ENCODE data around the gene BTLA. TPM values are rescaled to one million over a fixed set of nuclear protein-coding genes. Genes with fewer than 3 reads are reported as not detected.
A peak's percentile ranks its signal among the peaks of the same experiment; 100 is the strongest.

Gene BTLA
- total RNA-seq, 5 donors from 2014 or later (not counting 1 experiment from before 2014, with no cell fraction given): 11.5 to 16.9 (median 15.2) TPM

- Histone ChIP-seq H3K27me3 (replicated peaks in 1 of 2; ENCODE audit: control insufficient read depth in 2 of 2, extremely low read depth in 1 of 2, insufficient read depth in 2 of 2, low read length in 1 of 2) (no peaks in the 10 kb centered on the region), H3K4me1 (ENCODE audit: control insufficient read depth in 1 of 2, extremely low read depth in 1 of 2, insufficient read depth in 2 of 2, low read length in 2 of 2) (peaks cover 0 to 4% of the 10 kb centered on the region in 2 experiments), H3K4me3 (ENCODE audit: control insufficient read depth in 1 of 2, extremely low read depth in 1 of 2, low read length in 1 of 2) (no peak overlapping the region), H3K9me3 (no peaks in the 10 kb centered on the region), H3K27ac (ENCODE audit: low read length) (no peak overlapping the region), H3K36me3 (ENCODE audit: control insufficient read depth in 2 of 2, extremely low read depth in 1 of 2, insufficient read depth in 1 of 2, low read length in 1 of 2) (no peaks in the 10 kb centered on the region)
- ATAC-seq (replicated peaks in 1 of 4): no peak
- CTCF ChIA-PET: interaction anchor here in 1 of 2 donors (0.6 to 0.9 kb wide), 3 partner anchors 18 to 203 kb away, joined by 3 to 6 read pairs (median 3); no protein-coding TSS in a partner anchor
- Mint-ChIP-seq H3K27ac (no peak overlapping the region), H3K36me3 (peaks cover 5% of the 10 kb centered on the region), H3K4me3 (no peak overlapping the region), H3K9me3 (peaks cover 0 to 6% (median 2%) of the 10 kb centered on the region in 3 donors), H3K27me3 (no peaks in the 10 kb centered on the region), H3K4me1 (peaks cover 18 to 27% (median 22%) of the 10 kb centered on the region in 3 donors)
- no CpG with 5 or more reads among the region's 2 CpGs for WGBS (ENCODE audit: insufficient coverage)
- POLR2A ChIA-PET: interaction anchor here in 1 of 2 donors (0.6 kb wide), 1 partner anchor 47 kb away, joined by 3 read pairs; no protein-coding TSS in a partner anchor
- no peak for DNase-seq
These were observed 9.0 kb upstream of the BTLA start for GRCh38 chr3:112508261-112508660.

GRCh38 chr3:112505907-112506306 lies 6.6 kb upstream of the BTLA start:
- ChIA-PET CTCF (interaction anchor here in 1 of 2 donors (0.6 kb wide), 1 partner anchor 10 kb away, joined by 3 read pairs; no protein-coding TSS in a partner anchor), POLR2A (interaction anchor here in 1 of 2 donors (0.5 kb wide), 1 partner anchor 180 kb away, joined by 4 read pairs; no protein-coding TSS in a partner anchor)
- Mint-ChIP-seq H3K36me3 (no peaks in the 10 kb centered on the region), H3K9me3 (no peaks in the 10 kb centered on the region), H3K4me3 (no peak overlapping the region), H3K27me3 (no peaks in the 10 kb centered on the region), H3K4me1 (peaks cover 21 to 31% (median 22%) of the 10 kb centered on the region in 3 donors), H3K27ac (no peak overlapping the region)
- DNase-seq (no peak), ATAC-seq (replicated peaks in 1 of 4) (no peak)
- Histone ChIP-seq H3K36me3 (ENCODE audit: control insufficient read depth in 2 of 2, extremely low read depth in 1 of 2, insufficient read depth in 1 of 2, low read length in 1 of 2) (no peaks in the 10 kb centered on the region), H3K9me3 (no peaks in the 10 kb centered on the region), H3K27ac (ENCODE audit: low read length) (no peak overlapping the region), H3K4me3 (ENCODE audit: control insufficient read depth in 1 of 2, extremely low read depth in 1 of 2, low read length in 1 of 2) (no peak overlapping the region), H3K27me3 (replicated peaks in 1 of 2; ENCODE audit: control insufficient read depth in 2 of 2, extremely low read depth in 1 of 2, insufficient read depth in 2 of 2, low read length in 1 of 2) (no peaks in the 10 kb centered on the region), H3K4me1 (ENCODE audit: control insufficient read depth in 1 of 2, extremely low read depth in 1 of 2, insufficient read depth in 2 of 2, low read length in 2 of 2) (peaks cover 0 to 4% of the 10 kb centered on the region in 2 experiments)
- WGBS (ENCODE audit: insufficient coverage): 29% methylated on average over 1 of the region's 2 CpGs

- Histone ChIP-seq H3K27me3 (replicated peaks in 1 of 2; ENCODE audit: control insufficient read depth in 2 of 2, extremely low read depth in 1 of 2, insufficient read depth in 2 of 2, low read length in 1 of 2) (no peaks in the 10 kb centered on the region), H3K27ac (ENCODE audit: low read length) (no peak overlapping the region), H3K4me3 (ENCODE audit: control insufficient read depth in 1 of 2, extremely low read depth in 1 of 2, low read length in 1 of 2) (no peak overlapping the region), H3K9me3 (no peaks in the 10 kb centered on the region), H3K36me3 (ENCODE audit: control insufficient read depth in 2 of 2, extremely low read depth in 1 of 2, insufficient read depth in 1 of 2, low read length in 1 of 2) (no peaks in the 10 kb centered on the region), H3K4me1 (ENCODE audit: control insufficient read depth in 1 of 2, extremely low read depth in 1 of 2, insufficient read depth in 2 of 2, low read length in 2 of 2) (peaks cover 0 to 14% of the 10 kb centered on the region in 2 experiments)
- 92% methylated on average over 3 of the region's 3 CpGs for WGBS (ENCODE audit: insufficient coverage)
- ATAC-seq (replicated peaks in 1 of 4) (no peak), DNase-seq (no peak)
- H3K4me1 Mint-ChIP-seq: peaks cover 36 to 47% (median 38%) of the 10 kb centered on the region in 3 donors
- no peak overlapping the region for H3K4me3 Mint-ChIP-seq
- no peak overlapping the region for H3K27ac Mint-ChIP-seq
- ChIA-PET POLR2A (interaction anchor here in 1 of 2 donors (0.6 kb wide), 1 partner anchor 9 kb away, joined by 3 read pairs; no protein-coding TSS in a partner anchor), CTCF (interaction anchor here in 1 of 2 donors (0.6 kb wide), 1 partner anchor 878 kb away, joined by 5 read pairs; no protein-coding TSS in a partner anchor)
- H3K36me3 Mint-ChIP-seq: no peaks in the 10 kb centered on the region
- no peaks in the 10 kb centered on the region for H3K9me3 Mint-ChIP-seq
- no peaks in the 10 kb centered on the region for H3K27me3 Mint-ChIP-seq
These were observed 4.9 kb upstream of the BTLA start for GRCh38 chr3:112504123-112504522.

- H3K27ac ChIP-seq (ENCODE audit: low read length): no peak overlapping the region
- no peaks in the 10 kb centered on the region for H3K27me3 Mint-ChIP-seq
- H3K36me3 Mint-ChIP-seq: no peaks in the 10 kb centered on the region
- H3K9me3 Mint-ChIP-seq: no peaks in the 10 kb centered on the region
- no peak overlapping the region for H3K4me3 ChIP-seq (ENCODE audit: control insufficient read depth in 1 of 2, extremely low read depth in 1 of 2, low read length in 1 of 2)
- no peak overlapping the region for H3K4me3 Mint-ChIP-seq
- no peaks in the 10 kb centered on the region for H3K36me3 ChIP-seq (ENCODE audit: control insufficient read depth in 2 of 2, extremely low read depth in 1 of 2, insufficient read depth in 1 of 2, low read length in 1 of 2)
- CTCF ChIA-PET: interaction anchor here in 1 of 2 donors (0.6 kb wide), 1 partner anchor 878 kb away, joined by 5 read pairs; no protein-coding TSS in a partner anchor
- no peaks in the 10 kb centered on the region for H3K27me3 ChIP-seq (replicated peaks in 1 of 2; ENCODE audit: control insufficient read depth in 2 of 2, extremely low read depth in 1 of 2, insufficient read depth in 2 of 2, low read length in 1 of 2)
- H3K4me1 Mint-ChIP-seq: peaks cover 36 to 42% (median 37%) of the 10 kb centered on the region in 3 donors
- DNase-seq: no peak
- WGBS (ENCODE audit: insufficient coverage): no CpG with 5 or more reads among the region's 4 CpGs
- ATAC-seq (replicated peaks in 1 of 4): no peak
- H3K27ac Mint-ChIP-seq: no peak overlapping the region
- POLR2A ChIA-PET: interaction anchor here in 1 of 2 donors (0.5 kb wide), 1 partner anchor 8 kb away, joined by 3 read pairs; no protein-coding TSS in a partner anchor
- H3K4me1 ChIP-seq (ENCODE audit: control insufficient read depth in 1 of 2, extremely low read depth in 1 of 2, insufficient read depth in 2 of 2, low read length in 2 of 2): peaks cover 0 to 14% of the 10 kb centered on the region in 2 experiments
- no peaks in the 10 kb centered on the region for H3K9me3 ChIP-seq
These were observed 4.2 kb upstream of the BTLA start for GRCh38 chr3:112503304-112503972.

- no peaks in the 10 kb centered on the region for H3K36me3 ChIP-seq (ENCODE audit: control insufficient read depth in 2 of 2, extremely low read depth in 1 of 2, insufficient read depth in 1 of 2, low read length in 1 of 2)
- Mint-ChIP-seq H3K4me3 (no peak overlapping the region), H3K9me3 (no peaks in the 10 kb centered on the region), H3K27me3 (no peaks in the 10 kb centered on the region), H3K27ac (peak overlapping the region; percentile 94 to 98), H3K36me3 (no peaks in the 10 kb centered on the region), H3K4me1 (peaks cover 43 to 49% (median 45%) of the 10 kb centered on the region in 3 donors)
- WGBS (ENCODE audit: insufficient coverage): no CpG with 5 or more reads among the region's 2 CpGs
- H3K27me3 ChIP-seq (replicated peaks in 1 of 2; ENCODE audit: control insufficient read depth in 2 of 2, extremely low read depth in 1 of 2, insufficient read depth in 2 of 2, low read length in 1 of 2): no peaks in the 10 kb centered on the region
- no peak for ATAC-seq (replicated peaks in 1 of 4)
- DNase-seq: no peak
- no peak overlapping the region for H3K4me3 ChIP-seq (ENCODE audit: control insufficient read depth in 1 of 2, extremely low read depth in 1 of 2, low read length in 1 of 2)
- ChIA-PET CTCF (interaction anchor here in 1 of 2 donors (1.5 to 1.7 kb wide), 4 partner anchors 18 to 208 kb away, joined by 3 to 9 read pairs (median 6); no protein-coding TSS in a partner anchor), POLR2A (no interaction called here)
- H3K4me1 ChIP-seq (ENCODE audit: control insufficient read depth in 1 of 2, extremely low read depth in 1 of 2, insufficient read depth in 2 of 2, low read length in 2 of 2): peaks cover 9 to 23% of the 10 kb centered on the region in 2 experiments
- H3K9me3 ChIP-seq: no peaks in the 10 kb centered on the region
- no peak overlapping the region for H3K27ac ChIP-seq (ENCODE audit: low read length)
These were observed 1.3 kb upstream of the BTLA start for GRCh38 chr3:112500621-112501020.

- DNase-seq: no peak
- H3K4me1 Mint-ChIP-seq: peaks cover 66 to 70% (median 67%) of the 10 kb centered on the region in 3 donors
- Histone ChIP-seq H3K4me3 (ENCODE audit: control insufficient read depth in 1 of 2, extremely low read depth in 1 of 2, low read length in 1 of 2) (peak overlapping the region; percentile 44 to 85), H3K9me3 (no peaks in the 10 kb centered on the region), H3K27ac (ENCODE audit: low read length) (peak overlapping the region; percentile 35), H3K4me1 (ENCODE audit: control insufficient read depth in 1 of 2, extremely low read depth in 1 of 2, insufficient read depth in 2 of 2, low read length in 2 of 2) (peaks cover 16 to 30% of the 10 kb centered on the region in 2 experiments), H3K36me3 (ENCODE audit: control insufficient read depth in 2 of 2, extremely low read depth in 1 of 2, insufficient read depth in 1 of 2, low read length in 1 of 2) (no peaks in the 10 kb centered on the region), H3K27me3 (replicated peaks in 1 of 2; ENCODE audit: control insufficient read depth in 2 of 2, extremely low read depth in 1 of 2, insufficient read depth in 2 of 2, low read length in 1 of 2) (no peaks in the 10 kb centered on the region)
- H3K9me3 Mint-ChIP-seq: no peaks in the 10 kb centered on the region
- H3K27ac Mint-ChIP-seq: peak overlapping the region; percentile 91 to 98
- CTCF ChIA-PET: interaction anchor here (0.6 to 1.6 kb wide), 8 partner anchors 15 to 825 kb away, joined by 3 to 15 read pairs (median 4); partner anchors contain the start of genes ATG3 (in 1 of the 2) and SLC35A5 (in 1 of the 2)
- no CpG with 5 or more reads among the region's 11 CpGs for WGBS (ENCODE audit: insufficient coverage)
- peaks cover 5% of the 10 kb centered on the region for H3K36me3 Mint-ChIP-seq
- no peaks in the 10 kb centered on the region for H3K27me3 Mint-ChIP-seq
- ATAC-seq (replicated peaks in 1 of 4): no peak
- POLR2A ChIA-PET: interaction anchor here (0.6 to 1.0 kb wide), 6 partner anchors 11 to 730 kb away, joined by 3 to 18 read pairs (median 4); no protein-coding TSS in a partner anchor
- peak overlapping the region; percentile 92 to 98 (median 95) for H3K4me3 Mint-ChIP-seq
These were observed 1.2 kb downstream of the BTLA start for GRCh38 chr3:112497897-112498548.

All from T-cell (primary cell).